IMR-90 (cell line): ENCODE data around the gene DNAJC2. TPM values are rescaled to one million over a fixed set of nuclear protein-coding genes. Genes with fewer than 3 reads are reported as not detected.

Source experiments
- ATAC-seq: fragments of 200-7000 bp; cut with Tn5 transposase; 2 replicates; pipeline ENCODE4 v1.9.1; 2020; ENCODE audit warnings: low read depth, mild to moderate bottlenecking, moderate library complexity
- BruUV-seq: library from RNA; stranded (reverse); fragments of 400-500 nt; replicated peaks from 2 replicates; lab custom pipeline; 2021; lab: Mats Ljungman, UMichigan
- CTCF ChIA-PET: fragments of 300-600 bp; formaldehyde crosslinking; extraction: SDS; loops from one replicate; lab custom pipeline; 2021; ENCODE audit warnings: antibody characterized with exemption; lab: Yijun Ruan, JAX
- POLR2A ChIA-PET: fragments of 300-600 bp; sonication (Branson Sonifier 250); formaldehyde crosslinking; loops from one replicate; lab custom pipeline; 2022; ENCODE audit warnings: antibody characterized with exemption; ENCODE audit not compliant: unreplicated experiment; lab: Charles Lee
- DNase-seq: peaks from one replicate; pipeline ENCODE4 v3.0.0; 2013
- H2AFZ ChIP-seq: replicated peaks from 2 replicates; pipeline ENCODE3; 2013; ENCODE audit warnings: low read length, mild to moderate bottlenecking; ENCODE audit not compliant: poor library complexity
- H2AK5ac ChIP-seq: 2 replicates; pipeline ENCODE4 v1.6.1; 2013; ENCODE audit warnings: low read depth, low read length, inconsistent platforms
- H2AK9ac ChIP-seq: replicated peaks from 2 replicates; pipeline ENCODE3; 2013; ENCODE audit warnings: mild to moderate bottlenecking, low read depth, low read length, moderate library complexity; ENCODE audit not compliant: poor library complexity
- H2BK120ac ChIP-seq: 2 replicates; pipeline ENCODE4 v1.6.1; 2013; ENCODE audit warnings: low read depth, low read length, inconsistent platforms
- H2BK15ac ChIP-seq: 3 replicates; pipeline ENCODE4 v1.6.1; 2013; ENCODE audit warnings: low read depth, low read length, inconsistent platforms
- H2BK20ac ChIP-seq: 2 replicates; pipeline ENCODE4 v1.6.1; 2013; ENCODE audit warnings: low read depth, mild to moderate bottlenecking, inconsistent platforms, low read length, moderate library complexity
- H2BK5ac ChIP-seq: 2 replicates; pipeline ENCODE4 v1.6.1; 2013; ENCODE audit warnings: mild to moderate bottlenecking, low read depth, low read length, inconsistent platforms; ENCODE audit not compliant: poor library complexity, severe bottlenecking
- H3K14ac ChIP-seq: replicated peaks from 2 replicates; pipeline ENCODE4 v1.6.1; 2013; ENCODE audit warnings: low read depth, low read length, inconsistent platforms
- H3K18ac ChIP-seq: 2 replicates; pipeline ENCODE4 v1.6.1; 2013; ENCODE audit warnings: low read depth, low read length, control low read depth
- H3K23ac ChIP-seq: 2 replicates; pipeline ENCODE4 v1.6.1; 2013; ENCODE audit warnings: low read depth, low read length, inconsistent platforms
- H3K27ac ChIP-seq: 2 replicates; pipeline ENCODE4 v1.5.1; 2013; ENCODE audit warnings: mild to moderate bottlenecking, control low read depth, low read length; ENCODE audit not compliant: insufficient read depth
- H3K27me3 ChIP-seq: 2 replicates; pipeline ENCODE4 v1.6.1; 2013; ENCODE audit warnings: low read length; ENCODE audit not compliant: control insufficient read depth, insufficient read depth
- H3K36me3 ChIP-seq: 2 replicates; pipeline ENCODE4 v1.6.1; 2013; ENCODE audit warnings: low read length, mixed read lengths; ENCODE audit not compliant: control insufficient read depth, insufficient read depth
- H3K4ac ChIP-seq: 2 replicates; pipeline ENCODE4 v1.6.1; 2013; ENCODE audit warnings: low read depth, low read length, inconsistent platforms
- H3K4me1 ChIP-seq: 2 replicates; pipeline ENCODE4 v1.6.1; 2013; ENCODE audit warnings: low read length, mixed read lengths; ENCODE audit not compliant: control insufficient read depth, insufficient read depth
- H3K4me2 ChIP-seq: 2 replicates; pipeline ENCODE4 v1.6.1; 2013; ENCODE audit warnings: low read depth, mild to moderate bottlenecking, control low read depth, low read length, moderate library complexity
- H3K4me3 ChIP-seq: 2 replicates; pipeline ENCODE4 v1.5.1; 2013; ENCODE audit warnings: low read depth, mild to moderate bottlenecking, control low read depth, low read length, moderate library complexity; ENCODE audit not compliant: insufficient read depth
- H3K56ac ChIP-seq: 2 replicates; pipeline ENCODE4 v1.6.1; 2013; ENCODE audit warnings: low read length, inconsistent platforms; ENCODE audit not compliant: insufficient read depth; ENCODE audit errors: extremely low read depth
- H3K79me1 ChIP-seq, 2 experiments: 2 replicates each; pipeline ENCODE4 v1.6.1; 2013; ENCODE audit warnings: low read length in 2 of 2, inconsistent platforms in 1 of 2, low read depth in 1 of 2
- H3K9ac ChIP-seq: 2 replicates; pipeline ENCODE4 v1.6.1; 2013; ENCODE audit warnings: low read depth, low read length, control low read depth
- H3K9me1 ChIP-seq: 2 replicates; pipeline ENCODE4 v1.6.1; 2013; ENCODE audit warnings: low read length, inconsistent platforms; ENCODE audit not compliant: insufficient read depth
- H3K9me3 ChIP-seq: 2 replicates; pipeline ENCODE4 v1.6.1; 2013; ENCODE audit warnings: low read length; ENCODE audit not compliant: control insufficient read depth, insufficient read depth
- H4K20me1 ChIP-seq: 2 replicates; pipeline ENCODE4 v1.6.1; 2013; ENCODE audit warnings: low read length, inconsistent platforms; ENCODE audit not compliant: insufficient read depth
- H4K5ac ChIP-seq: 2 replicates; pipeline ENCODE4 v1.6.1; 2013; ENCODE audit warnings: mild to moderate bottlenecking, low read depth, low read length, control low read depth
- H4K8ac ChIP-seq, 2 experiments: 2 replicates each; pipeline ENCODE4 v1.6.1; 2013; ENCODE audit warnings: low read depth in 2 of 2, low read length in 2 of 2, control low read depth in 1 of 2, inconsistent platforms in 1 of 2
- H4K91ac ChIP-seq: 2 replicates; pipeline ENCODE4 v1.6.1; 2013; ENCODE audit warnings: low read depth, low read length, inconsistent platforms; ENCODE audit not compliant: insufficient read depth
- BHLHE40 ChIP-seq: fragments of 150-350 bp; IDR thresholded peaks from 2 replicates; pipeline ENCODE4 v1.6.1; 2016; ENCODE audit warnings: mild to moderate bottlenecking, low read depth, low read length
- CEBPB ChIP-seq: IDR thresholded peaks from 2 replicates; pipeline ENCODE4 v1.6.1; 2012; ENCODE audit warnings: low read depth, low read length, improper control_type of control experiment
- CHD1 ChIP-seq: IDR thresholded peaks from 2 replicates; pipeline ENCODE4 v1.6.1; 2012; ENCODE audit warnings: low read depth, low read length, improper control_type of control experiment
- CTCF ChIP-seq: conservative IDR thresholded peaks from 2 replicates; pipeline ENCODE4 v1.5.1; 2012; ENCODE audit warnings: mild to moderate bottlenecking, low read depth, low read length, improper control_type of control experiment
- FOS ChIP-seq: fragments of 150-350 bp; IDR thresholded peaks from 2 replicates; pipeline ENCODE4 v1.6.1; 2016; ENCODE audit warnings: low read depth, low read length
- MAFK ChIP-seq: IDR thresholded peaks from 2 replicates; pipeline ENCODE4 v1.6.1; 2012; ENCODE audit warnings: low read depth, low read length, improper control_type of control experiment
- MAZ ChIP-seq: IDR thresholded peaks from 2 replicates; pipeline ENCODE4 v1.6.1; 2012; ENCODE audit warnings: low read depth, mild to moderate bottlenecking, low read length, improper control_type of control experiment, moderate library complexity, borderline replicate concordance
- MXI1 ChIP-seq: IDR thresholded peaks from 2 replicates; pipeline ENCODE4 v1.6.1; 2012; ENCODE audit warnings: low read depth, mild to moderate bottlenecking, low read length, moderate library complexity, borderline replicate concordance
- NFE2L2 ChIP-seq: fragments of 150-350 bp; IDR thresholded peaks from 2 replicates; pipeline ENCODE4 v1.6.1; 2016; ENCODE audit warnings: low read depth, mild to moderate bottlenecking, low read length
- POLR2A ChIP-seq: IDR thresholded peaks from 2 replicates; pipeline ENCODE4 v1.6.1; 2012; ENCODE audit warnings: mild to moderate bottlenecking, low read depth, low read length
- RAD21 ChIP-seq: IDR thresholded peaks from 2 replicates; pipeline ENCODE4 v1.6.1; 2012; ENCODE audit warnings: low read length, improper control_type of control experiment
- RCOR1 ChIP-seq: IDR thresholded peaks from 2 replicates; pipeline ENCODE4 v1.6.1; 2012; ENCODE audit warnings: mild to moderate bottlenecking, low read length, improper control_type of control experiment; ENCODE audit not compliant: insufficient replicate concordance
- RFX5 ChIP-seq: IDR thresholded peaks from 2 replicates; pipeline ENCODE4 v1.8.0; 2012; ENCODE audit warnings: low read depth, mild to moderate bottlenecking, low read length, moderate library complexity
- SMC3 ChIP-seq: fragments of 150-350 bp; IDR thresholded peaks from 2 replicates; pipeline ENCODE4 v1.6.1; 2016; ENCODE audit warnings: low read depth, mild to moderate bottlenecking, antibody characterized with exemption, low read length, moderate library complexity
- WGBS, 2 experiments: methylation state at CpG; one replicate each; pipeline versions ENCODE4 v1.1.5 to v1.1.7; 2013; ENCODE audit warnings: missing lambda C conversion rate in 2 of 2; ENCODE audit not compliant: insufficient read length in 1 of 2; ENCODE audit errors: extremely low coverage in 2 of 2; 5-methylcytosine and 5-hydroxymethylcytosine counted together
- dilution Hi-C: fragments of 300-500 bp; cut with HindIII; formaldehyde crosslinking; loops from one replicate; pipeline ENCODE4 v1.14.3; 2018; ENCODE audit warnings: low sequenced_read_pairs; ENCODE audit not compliant: unreplicated experiment
- in situ Hi-C: fragments of 300-500 bp; cut with MboI; formaldehyde crosslinking; loops from 3 replicates; pipeline ENCODE4 v1.14.3; 2019; ENCODE audit warnings: low sequenced_read_pairs, inconsistent platforms, mixed read lengths
- intact Hi-C: fragments of 100-400 bp; cut with micrococcal nuclease; formaldehyde crosslinking; loops from 2 replicates; pipeline ENCODE4 v1.10.0; 2022
- polyA plus RNA-seq, 3 experiments: library from polyadenylated mRNA; depleted of rRNA; stranded (reverse); fragments of >200 nt; gene quantifications; 2 replicates each; pipeline ENCODE4 v1.2.3, GENCODE V29; 2012; ENCODE audit warnings: low replicate concordance in 1 of 3
- total RNA-seq: library from RNA; depleted of rRNA; stranded (reverse); fragments of >200 nt; gene quantifications from 2 replicates; pipeline ENCODE4 v1.2.3, GENCODE V29; 2012
- TF ChIP-seq, protein P1 (sequence below): fragments of 150-350 bp; IDR thresholded peaks from 2 replicates; pipeline ENCODE4 v1.6.1; 2017; ENCODE audit warnings: mild to moderate bottlenecking, antibody characterized with exemption, low read length, low read depth
- TF ChIP-seq, protein P2 (sequence below): fragments of 150-350 bp; IDR thresholded peaks from 2 replicates; pipeline ENCODE4 v1.6.1; 2016; ENCODE audit warnings: low read depth, mild to moderate bottlenecking, low read length, moderate library complexity, borderline replicate concordance

The DNAJC2 gene
- total and polyA plus RNA-seq, 2 of the 4 experiments (the other 2 are of a cell fraction): 17.5 to 22.4 TPM

- Histone ChIP-seq H4K20me1 (no peaks in the 10 kb centered on the region; the same call in 1 of the 2 replicates), H3K9me1 (no peaks in the 10 kb centered on the region), H2BK20ac (no peak overlapping the region), H4K91ac (no peak overlapping the region), H2AK5ac (no peak overlapping the region), H2BK5ac (peak overlapping the region; percentile 52), H3K27me3 (no peaks in the 10 kb centered on the region), H3K14ac (peak overlapping the region; percentile 59; the same call in 1 of the 2 replicates), H3K4me3 (peak overlapping the region; percentile 85), H2BK120ac (no peak overlapping the region), H3K18ac (no peak overlapping the region), H3K9me3 (no peaks in the 10 kb centered on the region), H2AK9ac (peak overlapping the region; percentile 74), H3K56ac (peak overlapping the region; percentile 83; the same call in 1 of the 2 replicates), H3K4me2 (peak overlapping the region; percentile 84), H3K4ac (peak overlapping the region; percentile 70; the same call in 1 of the 2 replicates), H3K36me3 (peaks cover 19% of the 10 kb centered on the region), H3K23ac (peak overlapping the region; percentile 53; the same call in 1 of the 2 replicates), H3K79me1 (peaks cover 11 to 23% of the 10 kb centered on the region in 2 experiments; a peak in 2 of 4 replicates), H4K8ac (peak overlapping the region; percentile 41 to 81; a peak in 3 of 4 replicates), H4K5ac (peak overlapping the region; percentile 74), H2AFZ (peak overlapping the region; percentile 94), H2BK15ac (no peak overlapping the region), H3K9ac (peak overlapping the region; percentile 68), H3K27ac (peak overlapping the region; percentile 76), H3K4me1 (peaks cover 2% of the 10 kb centered on the region; the same call in 1 of the 2 replicates)
- TF ChIP-seq MAFK (no peak), FOS (no peak), POLR2A (no peak), CTCF (no peak), CHD1 (no peak), MAZ (no peak), SMC3 (no peak), RAD21 (no peak), NFE2L2 (no peak), BHLHE40 (no peak), RCOR1 (no peak), RFX5 (no peak), CEBPB (no peak), MXI1 (no peak)
- TF ChIP-seq, protein P1, sequence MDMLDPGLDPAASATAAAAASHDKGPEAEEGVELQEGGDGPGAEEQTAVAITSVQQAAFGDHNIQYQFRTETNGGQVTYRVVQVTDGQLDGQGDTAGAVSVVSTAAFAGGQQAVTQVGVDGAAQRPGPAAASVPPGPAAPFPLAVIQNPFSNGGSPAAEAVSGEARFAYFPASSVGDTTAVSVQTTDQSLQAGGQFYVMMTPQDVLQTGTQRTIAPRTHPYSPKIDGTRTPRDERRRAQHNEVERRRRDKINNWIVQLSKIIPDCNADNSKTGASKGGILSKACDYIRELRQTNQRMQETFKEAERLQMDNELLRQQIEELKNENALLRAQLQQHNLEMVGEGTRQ: no peak
- TF ChIP-seq, protein P2, sequence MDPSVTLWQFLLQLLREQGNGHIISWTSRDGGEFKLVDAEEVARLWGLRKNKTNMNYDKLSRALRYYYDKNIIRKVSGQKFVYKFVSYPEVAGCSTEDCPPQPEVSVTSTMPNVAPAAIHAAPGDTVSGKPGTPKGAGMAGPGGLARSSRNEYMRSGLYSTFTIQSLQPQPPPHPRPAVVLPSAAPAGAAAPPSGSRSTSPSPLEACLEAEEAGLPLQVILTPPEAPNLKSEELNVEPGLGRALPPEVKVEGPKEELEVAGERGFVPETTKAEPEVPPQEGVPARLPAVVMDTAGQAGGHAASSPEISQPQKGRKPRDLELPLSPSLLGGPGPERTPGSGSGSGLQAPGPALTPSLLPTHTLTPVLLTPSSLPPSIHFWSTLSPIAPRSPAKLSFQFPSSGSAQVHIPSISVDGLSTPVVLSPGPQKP: no peak
- ATAC-seq (no peak), DNase-seq (no peak)
- POLR2A ChIA-PET: no interaction called here
- dilution Hi-C loops: no loop called here
- no CpG with 5 or more reads among the region's 7 CpGs for WGBS, 2 experiments
- in situ Hi-C loops: no loop called here
- intact Hi-C loops: loop anchor here (1.0 to 10.0 kb wide), 2 partner anchors 109 to 183 kb away; no protein-coding TSS in a partner anchor
- CTCF ChIA-PET: interaction anchor here (0.9 kb wide), 1 partner anchor 108 kb away, joined by 4 read pairs; no protein-coding TSS in a partner anchor
- BruUV-seq: no TSS peak
These were observed 46.8 kb downstream of the DNAJC2 start for GRCh38 chr7:103297837-103298179.
